ENCODE measurements around the gene GTF2A1L.

- TF ChIP-seq CTCF (IDR thresholded peaks at IDR 0.05; ENCODE audit: insufficient read depth, low read length, poor library complexity, severe bottlenecking) (no peak), EZH2phosphoT487 (conservative IDR thresholded peaks at IDR 0.05; ENCODE audit: low read length) (no peak)
Measured at GRCh38 chr2:48587961-48588360, 29.7 kb upstream of the GTF2A1L start.

Measured in SU-DHL-6 (cell line).